GM12878 (cell line): Measurements from ENCODE around the gene CPHXL.

Experiments used
- CEBPZ ChIP-seq: fragments of 150-350 bp; IDR thresholded peaks from 2 replicates; pipeline ENCODE4 v1.6.1; 2016; ENCODE audit warnings: low read depth, low read length
- CREB1 ChIP-seq: IDR thresholded peaks from 2 replicates; pipeline ENCODE4 v1.6.1; 2012; ENCODE audit warnings: low read depth, mild to moderate bottlenecking, inconsistent platforms
- CTCF ChIP-seq, 3 experiments: IDR thresholded peaks in 2 of 3; conservative IDR thresholded peaks in 1 of 3; 2 replicates each; pipeline ENCODE4 v1.5.1; 2011; ENCODE audit warnings: low read depth in 3 of 3, low read length in 3 of 3, mild to moderate bottlenecking in 3 of 3, control low read depth in 2 of 3, moderate library complexity in 2 of 3, inconsistent platforms in 1 of 3, mixed read lengths in 1 of 3; ENCODE audit not compliant: control insufficient read depth in 2 of 3, insufficient read depth in 1 of 3; ENCODE audit errors: extremely low read depth in 1 of 3
- MYC ChIP-seq: IDR thresholded peaks from 2 replicates; pipeline ENCODE4 v1.6.1; 2011; ENCODE audit warnings: mild to moderate bottlenecking, low read length, moderate library complexity, inconsistent platforms; ENCODE audit not compliant: insufficient read depth, insufficient replicate concordance, insufficient read length, severe bottlenecking
- POLR2AphosphoS2 ChIP-seq: IDR thresholded peaks from 2 replicates; pipeline ENCODE4 v1.6.1; 2011; ENCODE audit warnings: low read depth, mild to moderate bottlenecking, low read length, improper control_type of control experiment, moderate library complexity
- STAT1 ChIP-seq: fragments of 450-650 bp; conservative IDR thresholded peaks from 2 replicates; pipeline ENCODE4 v1.6.1; 2014; ENCODE audit warnings: antibody characterized with exemption, mild to moderate bottlenecking

DNA sequence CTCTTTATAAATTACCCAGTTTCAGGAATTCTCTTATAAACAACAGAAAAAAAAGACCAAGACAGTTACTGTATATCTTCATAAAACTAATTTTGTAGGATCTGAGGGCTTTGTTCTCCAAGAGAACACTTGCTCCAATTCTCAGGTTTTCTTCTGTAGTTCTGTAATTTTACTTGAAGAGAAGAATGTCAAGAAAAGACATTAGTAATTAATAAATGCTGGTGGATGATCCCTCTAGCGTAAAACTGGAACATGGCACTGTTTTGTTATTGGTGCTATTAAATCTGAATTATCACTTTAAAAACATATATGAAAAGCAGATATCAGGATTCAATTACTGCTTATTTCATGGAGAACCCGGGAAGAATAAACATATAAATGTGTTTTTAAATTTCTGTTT, 36.5 kb upstream of the CPHXL start:
- no peak for TF ChIP-seq STAT1
- TF ChIP-seq CTCF (IDR thresholded peaks at IDR 0.05 in 2 of 3, conservative IDR thresholded peaks at IDR 0.05 in 1 of 3; ENCODE audit: control insufficient read depth in 2 of 3, extremely low read depth in 1 of 3, insufficient read depth in 1 of 3, low read depth in 3 of 3, low read length in 3 of 3) = no peak
- no peak for TF ChIP-seq MYC
- TF ChIP-seq CEBPZ = no peak
- TF ChIP-seq POLR2AphosphoS2 = no peak
- no peak for TF ChIP-seq CREB1
